ENCODE results near the gene MIA2. TPM values are rescaled to one million over a fixed set of nuclear protein-coding genes. Genes with fewer than 3 reads are reported as not detected.
"Not testable (repeated sequence)": the region's sequence is repeated elsewhere in the genome, so short reads cannot be mapped to it uniquely, and the experiment has no call there.

MIA2 gene
- polyA plus RNA-seq, 1 experiment = 16.5 TPM

DNA sequence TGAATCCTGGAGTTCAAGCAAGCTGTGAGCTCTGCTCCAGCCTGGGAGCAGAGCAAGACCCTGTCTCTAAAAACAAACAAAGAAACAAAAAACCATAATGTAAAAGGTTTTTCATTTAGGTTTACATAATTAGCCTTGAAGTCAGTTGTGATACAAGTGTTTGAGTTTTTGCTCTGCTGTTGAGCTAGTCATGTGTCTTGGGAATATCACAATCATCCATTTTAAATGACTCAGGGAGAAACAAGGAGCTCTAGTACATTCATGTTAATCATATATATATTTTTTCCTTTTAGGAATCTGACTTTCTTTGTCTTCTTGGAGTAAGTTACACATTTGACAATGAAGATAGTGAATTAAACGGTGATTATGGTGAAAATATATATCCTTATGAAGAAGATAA is 12.9 kb downstream of the MIA2 start:
- no peak overlapping the region for H3K4me3 ChIP-seq (ENCODE audit: low read depth, low read length)
- no peak overlapping the region for H3K27ac ChIP-seq (ENCODE audit: low read depth, low read length)
- POLR2A ChIA-PET = no interaction called here
- CTCF ChIA-PET = no interaction called here
- no peak for DNase-seq (ENCODE audit: low read depth, low spot score)
- H3K9me3 ChIP-seq (ENCODE audit: control insufficient read depth, insufficient read depth, low read length) = no peaks in the 10 kb centered on the region
- H3K27me3 ChIP-seq (ENCODE audit: control insufficient read depth, insufficient read depth, low read length) = no peaks in the 10 kb centered on the region
- TF ChIP-seq, protein P1, sequence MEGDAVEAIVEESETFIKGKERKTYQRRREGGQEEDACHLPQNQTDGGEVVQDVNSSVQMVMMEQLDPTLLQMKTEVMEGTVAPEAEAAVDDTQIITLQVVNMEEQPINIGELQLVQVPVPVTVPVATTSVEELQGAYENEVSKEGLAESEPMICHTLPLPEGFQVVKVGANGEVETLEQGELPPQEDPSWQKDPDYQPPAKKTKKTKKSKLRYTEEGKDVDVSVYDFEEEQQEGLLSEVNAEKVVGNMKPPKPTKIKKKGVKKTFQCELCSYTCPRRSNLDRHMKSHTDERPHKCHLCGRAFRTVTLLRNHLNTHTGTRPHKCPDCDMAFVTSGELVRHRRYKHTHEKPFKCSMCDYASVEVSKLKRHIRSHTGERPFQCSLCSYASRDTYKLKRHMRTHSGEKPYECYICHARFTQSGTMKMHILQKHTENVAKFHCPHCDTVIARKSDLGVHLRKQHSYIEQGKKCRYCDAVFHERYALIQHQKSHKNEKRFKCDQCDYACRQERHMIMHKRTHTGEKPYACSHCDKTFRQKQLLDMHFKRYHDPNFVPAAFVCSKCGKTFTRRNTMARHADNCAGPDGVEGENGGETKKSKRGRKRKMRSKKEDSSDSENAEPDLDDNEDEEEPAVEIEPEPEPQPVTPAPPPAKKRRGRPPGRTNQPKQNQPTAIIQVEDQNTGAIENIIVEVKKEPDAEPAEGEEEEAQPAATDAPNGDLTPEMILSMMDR (IDR thresholded peaks at IDR 0.05; ENCODE audit: low read depth, low read length) = no peak

DNA sequence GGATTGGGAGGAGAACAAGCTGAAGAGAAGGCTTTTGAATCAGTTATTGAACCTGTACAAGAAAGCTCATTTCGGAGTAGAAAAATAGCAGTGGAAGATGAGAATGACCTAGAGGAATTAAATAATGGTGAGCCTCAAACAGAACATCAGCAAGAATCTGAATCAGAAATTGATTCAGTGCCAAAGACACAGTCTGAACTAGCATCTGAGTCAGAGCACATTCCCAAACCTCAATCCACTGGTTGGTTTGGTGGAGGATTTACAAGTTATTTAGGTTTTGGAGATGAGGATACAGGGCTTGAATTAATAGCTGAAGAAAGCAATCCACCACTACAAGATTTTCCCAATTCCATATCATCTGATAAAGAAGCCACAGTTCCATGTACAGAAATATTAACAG is 13.5 kb downstream of the MIA2 start:
- CTCF ChIA-PET = no interaction called here
- Histone ChIP-seq H3K9me3 (ENCODE audit: control insufficient read depth, insufficient read depth, low read length) (no peaks in the 10 kb centered on the region; the same call in 1 of the 2 replicates), H3K27ac (ENCODE audit: low read depth, low read length) (no peak overlapping the region), H3K4me3 (ENCODE audit: low read depth, low read length) (no peak overlapping the region), H3K27me3 (ENCODE audit: control insufficient read depth, insufficient read depth, low read length) (peaks cover 2% of the 10 kb centered on the region)
- peak; percentile 78 for DNase-seq (ENCODE audit: low read depth, low spot score)
- TF ChIP-seq, protein P1 (IDR thresholded peaks at IDR 0.05; ENCODE audit: low read depth, low read length) = no peak
- POLR2A ChIA-PET = interaction anchor here (0.7 kb wide), 1 partner anchor 16 kb away, joined by 3 read pairs; no protein-coding TSS in a partner anchor

DNA sequence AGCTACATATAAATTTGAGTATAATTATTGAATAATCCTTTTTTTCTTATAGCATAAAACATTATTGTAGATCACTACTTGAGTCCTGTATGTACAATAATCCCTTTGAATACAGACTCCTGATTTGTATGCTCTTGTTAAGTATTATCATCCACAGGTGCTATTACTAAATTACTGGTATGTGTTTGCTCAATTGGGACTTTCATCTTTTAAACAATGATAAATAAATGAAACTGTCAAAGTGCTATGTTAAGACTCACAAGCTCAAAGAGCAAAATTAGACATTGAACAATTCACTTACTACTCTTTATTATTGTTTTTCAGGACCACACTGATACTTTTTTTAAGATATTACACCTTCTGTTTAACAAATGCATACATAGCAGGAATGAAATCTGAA is 17.8 kb downstream of the MIA2 start:
- TF ChIP-seq, protein P1 (IDR thresholded peaks at IDR 0.05; ENCODE audit: low read depth, low read length) = no peak
- no peak for DNase-seq (ENCODE audit: low read depth, low spot score)
- Histone ChIP-seq H3K27me3 (ENCODE audit: control insufficient read depth, insufficient read depth, low read length) (peaks cover 3% of the 10 kb centered on the region), H3K4me3 (ENCODE audit: low read depth, low read length) (no peak overlapping the region), H3K27ac (ENCODE audit: low read depth, low read length) (no peak overlapping the region), H3K9me3 (ENCODE audit: control insufficient read depth, insufficient read depth, low read length) (no peaks in the 10 kb centered on the region; the same call in 1 of the 2 replicates)
- ChIA-PET POLR2A (no interaction called here), CTCF (no interaction called here)

DNA sequence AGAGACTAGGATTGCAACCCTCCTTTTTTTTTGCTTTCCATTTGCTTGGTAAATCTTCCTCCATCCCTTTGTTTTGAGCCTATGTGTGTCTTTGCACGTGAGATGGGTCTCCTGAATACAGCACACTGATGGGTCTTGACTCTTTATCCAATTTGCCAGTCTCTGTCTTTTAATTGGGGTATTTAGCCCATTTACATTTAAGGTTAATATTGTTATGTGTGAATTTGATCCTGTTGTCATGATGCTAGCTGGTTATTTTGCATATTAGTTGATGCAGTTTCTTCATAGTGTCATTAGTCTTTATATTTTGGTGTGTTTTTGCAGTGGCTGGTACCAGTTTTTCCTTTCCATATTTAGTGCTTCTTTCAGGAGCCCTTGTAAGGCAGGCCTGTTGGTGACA is 23.7 kb downstream of the MIA2 start:
- DNase-seq (ENCODE audit: low read depth, low spot score); POLR2A ChIA-PET; H3K4me3 ChIP-seq (ENCODE audit: low read depth, low read length); CTCF ChIA-PET; H3K27me3 ChIP-seq (ENCODE audit: control insufficient read depth, insufficient read depth, low read length); H3K27ac ChIP-seq (ENCODE audit: low read depth, low read length); H3K9me3 ChIP-seq (ENCODE audit: control insufficient read depth, insufficient read depth, low read length): not testable (repeated sequence)

DNA sequence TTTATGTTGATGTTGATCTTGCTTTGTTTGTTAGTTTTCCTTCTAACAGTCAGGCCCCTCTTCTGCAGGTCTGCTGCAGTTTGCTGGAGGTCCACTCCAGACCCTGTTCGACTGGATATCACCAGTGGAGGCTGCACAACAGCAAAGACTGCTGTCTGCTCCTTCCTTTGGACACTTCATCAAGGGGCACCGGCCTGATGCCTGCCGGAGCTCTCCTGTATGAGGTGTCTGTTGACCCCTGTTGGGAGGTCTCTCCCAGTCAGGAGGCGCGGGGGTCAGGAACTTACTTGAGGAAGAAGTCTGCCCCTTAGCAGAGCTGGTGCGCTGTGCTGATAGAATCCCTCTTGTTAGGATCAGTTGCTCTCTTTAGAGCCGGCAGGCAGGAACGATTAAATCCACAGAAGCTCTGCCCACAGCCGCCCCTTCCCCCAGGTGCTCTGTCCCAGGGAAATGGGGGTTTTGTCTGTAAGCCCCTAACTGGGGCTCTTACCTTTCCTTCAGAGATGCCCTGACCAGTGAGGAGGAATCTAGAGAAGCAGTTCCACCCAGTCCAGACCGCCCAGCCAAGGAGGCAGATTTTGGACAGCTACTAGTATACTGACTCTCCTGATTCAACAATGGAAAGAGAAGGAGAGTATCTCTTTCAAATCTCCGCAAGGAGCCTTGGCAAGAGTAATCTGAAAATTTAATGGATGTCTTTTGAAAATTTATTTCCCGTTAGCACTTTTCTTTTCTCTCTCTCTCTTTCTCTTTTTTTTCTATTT is 25.2 kb downstream of the MIA2 start:
- ChIA-PET POLR2A (interaction anchor here (0.7 to 1.0 kb wide), 2 partner anchors 10 to 84 kb away, joined by 3 to 10 read pairs; partner anchors contain the start of gene PNN), CTCF (no interaction called here)
- H3K4me3 ChIP-seq (ENCODE audit: low read depth, low read length) = no peak overlapping the region
- H3K9me3 ChIP-seq (ENCODE audit: control insufficient read depth, insufficient read depth, low read length) = no peaks in the 10 kb centered on the region
- H3K27me3 ChIP-seq (ENCODE audit: control insufficient read depth, insufficient read depth, low read length) = no peaks in the 10 kb centered on the region
- no peak for DNase-seq (ENCODE audit: low read depth, low spot score)
- H3K27ac ChIP-seq (ENCODE audit: low read depth, low read length) = no peak overlapping the region
- TF ChIP-seq, protein P1 (IDR thresholded peaks at IDR 0.05; ENCODE audit: low read depth, low read length) = no peak

DNA sequence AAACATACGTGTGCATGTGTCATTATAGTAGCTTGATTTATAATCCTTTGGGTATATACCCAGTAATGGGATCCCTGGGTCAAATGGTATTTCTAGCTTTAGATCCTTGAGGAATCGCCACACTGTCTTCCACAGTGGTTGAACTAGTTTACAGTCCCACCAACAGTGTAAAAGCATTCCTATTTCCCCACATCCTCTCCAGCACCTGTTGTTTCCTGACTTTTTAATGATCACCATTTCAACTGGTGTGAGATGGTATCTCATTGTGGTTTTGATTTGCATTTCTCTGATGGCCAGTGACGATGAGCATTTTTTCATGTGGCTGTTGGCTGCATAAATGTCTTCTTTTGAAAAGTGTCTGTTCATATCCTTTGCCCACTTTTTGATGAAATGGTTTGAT is 26.4 kb downstream of the MIA2 start:
- H3K27ac ChIP-seq (ENCODE audit: low read depth, low read length); DNase-seq (ENCODE audit: low read depth, low spot score); POLR2A ChIA-PET; H3K9me3 ChIP-seq (ENCODE audit: control insufficient read depth, insufficient read depth, low read length); H3K4me3 ChIP-seq (ENCODE audit: low read depth, low read length); H3K27me3 ChIP-seq (ENCODE audit: control insufficient read depth, insufficient read depth, low read length): not testable (repeated sequence)
- CTCF ChIA-PET = interaction anchor here (0.6 kb wide), 1 partner anchor 166 kb away, joined by 3 read pairs; no protein-coding TSS in a partner anchor

DNA sequence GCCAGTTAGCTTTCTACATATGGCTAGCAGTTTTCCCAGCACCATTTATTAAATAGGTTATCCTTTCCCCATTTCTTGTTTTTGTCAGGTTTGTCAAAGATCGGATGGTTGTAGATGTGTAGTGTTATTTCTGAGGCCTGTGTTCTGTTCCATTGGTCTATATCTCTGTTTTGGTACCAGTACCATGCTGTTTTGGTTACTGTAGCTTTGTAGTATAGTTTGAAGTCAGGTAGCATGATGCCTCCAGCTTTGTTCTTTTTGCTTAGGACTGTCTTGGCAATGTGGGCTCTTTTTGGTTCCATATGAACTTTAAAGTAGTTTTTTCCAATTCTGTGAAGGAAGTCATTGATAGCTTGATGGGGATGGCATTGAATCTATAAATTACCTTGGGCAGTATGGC is 28.5 kb downstream of the MIA2 start:
- H3K27ac ChIP-seq (ENCODE audit: low read depth, low read length); H3K9me3 ChIP-seq (ENCODE audit: control insufficient read depth, insufficient read depth, low read length); POLR2A ChIA-PET; DNase-seq (ENCODE audit: low read depth, low spot score); H3K27me3 ChIP-seq (ENCODE audit: control insufficient read depth, insufficient read depth, low read length); CTCF ChIA-PET; H3K4me3 ChIP-seq (ENCODE audit: low read depth, low read length): not testable (repeated sequence)
